NCI-H510A (cell line): ENCODE results near the gene MYO7B.

ENCODE experiments used
- DNase-seq: peaks from one replicate; lab custom pipeline; 2025; lab: John Stamatoyannopoulos, UW

The MYO7B gene

GRCh38 chr2:127681976-127682857, 146.7 kb downstream of the MYO7B start:
- no peak for DNase-seq

GRCh38 chr2:127683056-127683455, 147.6 kb downstream of the MYO7B start:
- no peak for DNase-seq

GRCh38 chr2:127683757-127684156, 148.3 kb downstream of the MYO7B start:
- no peak for DNase-seq

- DNase-seq = no peak
Observed at GRCh38 chr2:127685410-127686080, 150.1 kb downstream of the MYO7B start.
